ENCODE results near the gene GRAMD1A.
"Not testable (repeated sequence)": the region's sequence is repeated elsewhere in the genome, so short reads cannot be mapped to it uniquely, and the experiment has no call there.

Gene GRAMD1A

GRCh38 chr19:34999498-35000337 is at the start of gene GRAMD1A:
GRAMD1A (plus strand) TSS chr19:35000323; CDS start chr19:35000479, 156 bp downstream.
- DNase-seq (ENCODE audit: low read depth in 2 of 2, low spot score in 1 of 2): peak; percentile 40 to 41

GRCh38 chr19:34953092-34953491 is 47.0 kb upstream of the GRAMD1A start:
- DNase-seq (ENCODE audit: low read depth in 2 of 2, low spot score in 1 of 2): no peak

GRCh38 chr19:34957830-34958751 is 42.0 kb upstream of the GRAMD1A start:
- no peak for DNase-seq (ENCODE audit: low read depth in 2 of 2, low spot score in 1 of 2)

- DNase-seq (ENCODE audit: low read depth in 2 of 2, low spot score in 1 of 2): no peak
Measured at GRCh38 chr19:34959021-34959420, 41.1 kb upstream of the GRAMD1A start.

- DNase-seq (ENCODE audit: low read depth in 2 of 2, low spot score in 1 of 2): no peak
Measured at GRCh38 chr19:34960103-34960805, 39.9 kb upstream of the GRAMD1A start.

GRCh38 chr19:34960940-34961679 is 39.0 kb upstream of the GRAMD1A start:
- no peak for DNase-seq (ENCODE audit: low read depth in 2 of 2, low spot score in 1 of 2)

- no peak for DNase-seq (ENCODE audit: low read depth in 2 of 2, low spot score in 1 of 2)
Measured at GRCh38 chr19:34961775-34962686, 38.1 kb upstream of the GRAMD1A start.

GRCh38 chr19:34962687-34963572 is 37.2 kb upstream of the GRAMD1A start:
- DNase-seq (ENCODE audit: low read depth in 2 of 2, low spot score in 1 of 2): no peak

- no peak for DNase-seq (ENCODE audit: low read depth in 2 of 2, low spot score in 1 of 2)
Measured at GRCh38 chr19:34963573-34964406, 36.3 kb upstream of the GRAMD1A start, which contains the start of gene ZNF792. ZNF792 (minus strand) TSS chr19:34964229; CDS start chr19:34963662, 567 bp downstream.

GRCh38 chr19:34964598-34964997 is 35.5 kb upstream of the GRAMD1A start:
- DNase-seq (ENCODE audit: low read depth in 2 of 2, low spot score in 1 of 2): no peak

GRCh38 chr19:34965505-34965904 is 34.6 kb upstream of the GRAMD1A start:
- not testable (repeated sequence) for DNase-seq (ENCODE audit: low read depth in 2 of 2, low spot score in 1 of 2)

GRCh38 chr19:34967551-34967950 is 32.6 kb upstream of the GRAMD1A start:
- no peak for DNase-seq (ENCODE audit: low read depth in 2 of 2, low spot score in 1 of 2)

- no peak for DNase-seq (ENCODE audit: low read depth in 2 of 2, low spot score in 1 of 2)
Measured at GRCh38 chr19:34969721-34970120, 30.4 kb upstream of the GRAMD1A start.

GRCh38 chr19:34970185-34970780 is 29.8 kb upstream of the GRAMD1A start:
- DNase-seq (ENCODE audit: low read depth in 2 of 2, low spot score in 1 of 2): not testable (repeated sequence)

GRCh38 chr19:34972163-34972705 is 27.9 kb upstream of the GRAMD1A start:
- DNase-seq (ENCODE audit: low read depth in 2 of 2, low spot score in 1 of 2): no peak

GRCh38 chr19:34974646-34975045 is 25.5 kb upstream of the GRAMD1A start:
- no peak for DNase-seq (ENCODE audit: low read depth in 2 of 2, low spot score in 1 of 2)

- no peak for DNase-seq (ENCODE audit: low read depth in 2 of 2, low spot score in 1 of 2)
Measured at GRCh38 chr19:34975056-34975455, 25.1 kb upstream of the GRAMD1A start.
